CD14-positive monocyte (primary cell): ENCODE results near the gene TCHH. TPM values are rescaled to one million over a fixed set of nuclear protein-coding genes. Genes with fewer than 3 reads are reported as not detected.

Source experiments
- DNase-seq, 3 donors: peaks; one replicate each; pipeline ENCODE4 v3.0.0-alpha.2; 2011 to 2022
- H2AFZ ChIP-seq: 2 replicates; pipeline ENCODE4 v1.6.0; 2012; ENCODE audit warnings: mild to moderate bottlenecking, low read depth, low read length, inconsistent platforms; ENCODE audit not compliant: insufficient read depth, poor library complexity, severe bottlenecking
- H3K27ac ChIP-seq, 2 donors: 1 replicate in 1 of 2; 2 replicates in 1 of 2; pipeline ENCODE4 v1.5.1; 2012 to 2013; ENCODE audit warnings: low read length in 2 of 2, control low read depth in 1 of 2, inconsistent platforms in 1 of 2, low read depth in 1 of 2, mild to moderate bottlenecking in 1 of 2
- H3K27me3 ChIP-seq, 2 donors: one replicate each; pipeline versions ENCODE4 v1.6.0 to v1.6.1; 2011 to 2013; ENCODE audit warnings: low read length in 2 of 2; ENCODE audit not compliant: control insufficient read depth in 2 of 2, insufficient read depth in 2 of 2
- H3K36me3 ChIP-seq, 2 donors: replicated peaks in 1 of 2; 1 replicate in 1 of 2; 2 replicates in 1 of 2; pipeline versions ENCODE4 v1.5.1 to v1.6.1; 2012 to 2013; ENCODE audit warnings: low read length in 2 of 2, control low read depth in 1 of 2, inconsistent platforms in 1 of 2, mild to moderate bottlenecking in 1 of 2; ENCODE audit not compliant: insufficient read depth in 2 of 2, control insufficient read depth in 1 of 2
- H3K4me1 ChIP-seq, 2 donors: 1 replicate in 1 of 2; 2 replicates in 1 of 2; pipeline versions ENCODE4 v1.5.1 to v1.6.1; 2012 to 2013; ENCODE audit warnings: low read length in 2 of 2, control low read depth in 1 of 2, inconsistent platforms in 1 of 2, mild to moderate bottlenecking in 1 of 2, moderate library complexity in 1 of 2; ENCODE audit not compliant: insufficient read depth in 2 of 2, control insufficient read depth in 1 of 2
- H3K4me2 ChIP-seq: replicated peaks from 2 replicates; pipeline ENCODE3; 2012; ENCODE audit warnings: low read length, moderate library complexity, mild to moderate bottlenecking; ENCODE audit not compliant: poor library complexity, severe bottlenecking; ENCODE audit errors: extremely low read depth
- H3K4me3 ChIP-seq, 3 experiments: fragments of 200-600 bp in 1 of 3; sonication (generic) in 1 of 3; replicated peaks in 1 of 3; 1 replicate in 2 of 3; 2 replicates in 1 of 3; pipeline ENCODE4 v1.5.1; 2011 to 2013; ENCODE audit warnings: low read length in 3 of 3, mild to moderate bottlenecking in 3 of 3, control low read depth in 2 of 3, low read depth in 2 of 3, inconsistent platforms in 1 of 3, moderate library complexity in 1 of 3
- H3K79me2 ChIP-seq: 2 replicates; pipeline ENCODE4 v1.6.0; 2012; ENCODE audit warnings: mild to moderate bottlenecking, control low read depth, inconsistent platforms, low read length, moderate library complexity; ENCODE audit not compliant: insufficient read depth
- H3K9ac ChIP-seq: 2 replicates; pipeline ENCODE4 v1.6.0; 2017; ENCODE audit warnings: low read length, mild to moderate bottlenecking; ENCODE audit not compliant: insufficient read depth, poor library complexity, severe bottlenecking
- H3K9me3 ChIP-seq, 2 donors: replicated peaks in 1 of 2; 1 replicate in 1 of 2; 2 replicates in 1 of 2; pipeline versions ENCODE4 v1.5.1 to v1.6.1; 2012 to 2013; ENCODE audit warnings: low read length in 2 of 2, control low read depth in 1 of 2; ENCODE audit not compliant: control insufficient read depth in 1 of 2, insufficient read depth in 1 of 2
- H4K20me1 ChIP-seq: 2 replicates; pipeline ENCODE4 v1.6.0; 2012; ENCODE audit warnings: mild to moderate bottlenecking, low read length, control low read depth, moderate library complexity; ENCODE audit not compliant: insufficient read depth
- H3K27ac Mint-ChIP-seq, 7 donors: one replicate each; pipeline ENCODE4 v1.8.0; 2020; ENCODE audit warnings: mild to moderate bottlenecking in 7 of 7, mixed read lengths in 7 of 7, moderate library complexity in 6 of 7, inconsistent platforms in 2 of 7
- H3K27me3 Mint-ChIP-seq, 3 donors: one replicate each; pipeline ENCODE4 v1.8.0; 2021 to 2022; ENCODE audit warnings: low read depth in 3 of 3, mild to moderate bottlenecking in 3 of 3, mixed read lengths in 3 of 3, moderate library complexity in 3 of 3, inconsistent platforms in 1 of 3
- H3K36me3 Mint-ChIP-seq, 2 donors: one replicate each; pipeline ENCODE4 v1.8.0; 2020; ENCODE audit warnings: mixed read lengths in 2 of 2, inconsistent platforms in 1 of 2, mild to moderate bottlenecking in 1 of 2
- H3K4me1 Mint-ChIP-seq: one replicate; pipeline ENCODE4 v1.8.0; 2020; ENCODE audit warnings: mild to moderate bottlenecking, mixed read lengths
- H3K4me3 Mint-ChIP-seq, 2 donors: one replicate each; pipeline ENCODE4 v1.8.0; 2020; ENCODE audit warnings: mild to moderate bottlenecking in 2 of 2, mixed read lengths in 2 of 2, moderate library complexity in 1 of 2
- H3K9me3 Mint-ChIP-seq, 7 donors: one replicate each; pipeline ENCODE4 v1.8.0; 2020 to 2022; ENCODE audit warnings: mixed read lengths in 7 of 7, mild to moderate bottlenecking in 6 of 7, moderate library complexity in 6 of 7, inconsistent platforms in 2 of 7
- WGBS: methylation state at CpG from one replicate; pipeline ENCODE4 v1.1.5; 2013; ENCODE audit warnings: missing lambda C conversion rate; ENCODE audit not compliant: insufficient coverage; 5-methylcytosine and 5-hydroxymethylcytosine counted together
- intact Hi-C, 2 donors: fragments of 100-400 bp; cut with micrococcal nuclease; formaldehyde crosslinking; loops; one replicate each; pipeline versions ENCODE4 v1.15.0 to v1.15.1; 2023
- polyA plus RNA-seq, 3 donors: library from polyadenylated mRNA; depleted of rRNA in 1 of 3; unstranded in 2 of 3; stranded (reverse) in 1 of 3; fragments of 300-500 nt in 2 of 3; fragments of >200 nt in 1 of 3; fragmentation: Illumina TruSeq in 2 of 3; gene quantifications; 1 replicate in 2 of 3; 2 replicates in 1 of 3; pipeline ENCODE4 v1.2.3, GENCODE V29; 2012 to 2021
- TF ChIP-seq, protein P1 (sequence below): fragments of 200-600 bp; IDR thresholded peaks from one replicate; pipeline ENCODE4 v1.8.0; 2022; ENCODE audit warnings: antibody characterized with exemption, mild to moderate bottlenecking

TCHH gene
- polyA plus RNA-seq, 3 donors, result not detected

DNA sequence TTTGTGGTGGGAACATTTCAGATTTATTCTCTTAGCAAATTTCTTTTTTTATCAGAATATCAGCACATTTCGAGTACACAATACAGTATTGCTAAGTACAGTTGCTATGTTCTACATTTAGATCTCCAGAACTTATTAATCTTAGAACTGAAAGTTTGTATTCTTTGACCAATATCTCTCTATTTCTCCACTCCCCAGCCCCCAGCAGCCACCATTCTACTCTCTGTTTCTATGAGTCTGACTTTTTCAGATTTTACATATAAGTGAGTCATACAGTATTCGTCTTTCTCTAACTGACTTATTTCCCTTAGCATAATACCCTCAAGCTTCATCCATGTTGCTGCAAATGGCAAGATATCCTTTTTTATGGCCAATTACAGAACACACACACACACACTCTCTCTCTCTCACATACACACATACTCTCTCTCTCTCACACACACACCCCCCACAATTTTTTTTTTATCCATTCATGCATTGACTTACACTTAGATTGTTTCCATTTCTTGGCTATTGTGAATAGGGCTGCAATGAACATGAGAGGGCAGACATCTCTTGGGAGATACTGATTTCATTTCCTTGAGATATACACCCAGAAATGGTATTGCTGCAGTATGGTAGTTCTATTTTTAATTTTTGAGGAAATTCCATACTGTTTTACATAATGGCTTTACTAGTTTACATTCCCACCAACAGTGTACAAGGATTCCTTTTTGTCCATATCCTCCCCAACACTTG lies 28.1 kb upstream of the TCHH start:
- no peaks in the 10 kb centered on the region for H3K36me3 Mint-ChIP-seq
- H3K9me3 Mint-ChIP-seq, result peaks cover 7 to 21% (median 10%) of the 10 kb centered on the region in 7 donors
- peaks cover 7% of the 10 kb centered on the region for H3K4me1 Mint-ChIP-seq
- Histone ChIP-seq H3K79me2 (no peaks in the 10 kb centered on the region), H3K9me3 (peaks cover 8 to 11% of the 10 kb centered on the region in 2 donors), H3K27ac (no peak overlapping the region), H3K4me1 (no peaks in the 10 kb centered on the region), H3K4me3 (no peak overlapping the region), H3K9ac (no peak overlapping the region), H3K36me3 (no peaks in the 10 kb centered on the region), H2AFZ (no peak overlapping the region), H3K4me2 (no peak overlapping the region), H4K20me1 (no peaks in the 10 kb centered on the region), H3K27me3 (peaks cover 13% of the 10 kb centered on the region in 2 donors)
- intact Hi-C loops, result loop anchor here (2.0 kb wide), 1 partner anchor 39 kb away; no protein-coding TSS in a partner anchor
- TF ChIP-seq, protein P1, sequence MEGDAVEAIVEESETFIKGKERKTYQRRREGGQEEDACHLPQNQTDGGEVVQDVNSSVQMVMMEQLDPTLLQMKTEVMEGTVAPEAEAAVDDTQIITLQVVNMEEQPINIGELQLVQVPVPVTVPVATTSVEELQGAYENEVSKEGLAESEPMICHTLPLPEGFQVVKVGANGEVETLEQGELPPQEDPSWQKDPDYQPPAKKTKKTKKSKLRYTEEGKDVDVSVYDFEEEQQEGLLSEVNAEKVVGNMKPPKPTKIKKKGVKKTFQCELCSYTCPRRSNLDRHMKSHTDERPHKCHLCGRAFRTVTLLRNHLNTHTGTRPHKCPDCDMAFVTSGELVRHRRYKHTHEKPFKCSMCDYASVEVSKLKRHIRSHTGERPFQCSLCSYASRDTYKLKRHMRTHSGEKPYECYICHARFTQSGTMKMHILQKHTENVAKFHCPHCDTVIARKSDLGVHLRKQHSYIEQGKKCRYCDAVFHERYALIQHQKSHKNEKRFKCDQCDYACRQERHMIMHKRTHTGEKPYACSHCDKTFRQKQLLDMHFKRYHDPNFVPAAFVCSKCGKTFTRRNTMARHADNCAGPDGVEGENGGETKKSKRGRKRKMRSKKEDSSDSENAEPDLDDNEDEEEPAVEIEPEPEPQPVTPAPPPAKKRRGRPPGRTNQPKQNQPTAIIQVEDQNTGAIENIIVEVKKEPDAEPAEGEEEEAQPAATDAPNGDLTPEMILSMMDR, result no peak
- 71% methylated on average over 1 of the region's 2 CpGs for WGBS
- H3K27ac Mint-ChIP-seq, result no peak overlapping the region
- H3K27me3 Mint-ChIP-seq, result peaks cover 13 to 28% (median 21%) of the 10 kb centered on the region in 3 donors
- no peak overlapping the region for H3K4me3 Mint-ChIP-seq
- DNase-seq, result no peak

DNA sequence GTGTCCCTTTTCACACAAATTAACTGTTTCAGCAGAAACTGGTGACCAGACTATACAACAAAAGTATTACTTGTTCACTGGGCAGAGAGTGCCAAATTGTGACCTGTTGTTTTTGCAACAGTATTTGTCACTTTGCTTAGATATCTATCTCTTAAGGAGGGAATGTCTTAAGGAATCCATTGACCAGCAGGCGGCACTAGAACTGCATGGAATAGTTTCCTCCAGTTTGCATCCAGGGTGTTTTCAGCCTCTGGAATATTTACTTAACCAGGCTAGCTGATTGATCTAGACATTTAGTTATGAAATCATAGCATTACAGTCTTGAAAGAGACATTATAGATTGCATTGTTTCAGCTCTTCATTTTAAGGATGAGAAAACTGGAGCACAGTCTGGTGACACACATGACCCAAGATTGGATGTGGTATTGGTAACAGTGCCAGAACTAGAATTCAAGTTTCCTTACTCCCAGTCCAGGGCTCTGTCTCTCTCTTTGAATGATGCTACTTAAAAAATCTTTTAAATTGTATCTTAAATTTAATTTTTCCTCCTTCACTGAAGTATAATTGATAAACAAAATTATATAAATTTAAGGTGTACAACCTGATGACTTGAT lies 26.8 kb upstream of the TCHH start:
- Mint-ChIP-seq H3K4me3 (no peak overlapping the region), H3K4me1 (peaks cover 7% of the 10 kb centered on the region), H3K27me3 (peaks cover 22 to 39% (median 23%) of the 10 kb centered on the region in 3 donors), H3K36me3 (no peaks in the 10 kb centered on the region), H3K9me3 (peaks cover 0 to 10% (median 2%) of the 10 kb centered on the region in 7 donors), H3K27ac (no peak overlapping the region)
- H4K20me1 ChIP-seq, result no peaks in the 10 kb centered on the region
- H3K4me3 ChIP-seq, result no peak overlapping the region
- H3K36me3 ChIP-seq, result no peaks in the 10 kb centered on the region
- DNase-seq, result peak; percentile 44 to 67 (median 66)
- H3K9me3 ChIP-seq, result no peaks in the 10 kb centered on the region
- no peak overlapping the region for H3K4me2 ChIP-seq
- no peak overlapping the region for H3K9ac ChIP-seq
- no peak overlapping the region for H2AFZ ChIP-seq
- H3K79me2 ChIP-seq, result no peaks in the 10 kb centered on the region
- H3K27ac ChIP-seq, result no peak overlapping the region
- peaks cover 16 to 18% of the 10 kb centered on the region in 2 donors for H3K27me3 ChIP-seq
- TF ChIP-seq, protein P1, result peak; percentile 83
- no peaks in the 10 kb centered on the region for H3K4me1 ChIP-seq
- intact Hi-C loops, result loop anchor here (2.0 kb wide), 1 partner anchor 41 kb away; no protein-coding TSS in a partner anchor
- WGBS, result 0% methylated on average over 1 of the region's 1 CpG
